Measurements from ENCODE around the gene PTK7.

PTK7 gene

GRCh38 chr6:43180985-43181384 is 104.9 kb downstream of the PTK7 start:
- DNase-seq (ENCODE audit: low read depth) = no peak

GRCh38 chr6:43181621-43181941 is 105.5 kb downstream of the PTK7 start:
- DNase-seq (ENCODE audit: low read depth) = no peak

GRCh38 chr6:43181942-43182860 is 106.1 kb downstream of the PTK7 start, which contains the start of gene CUL9:
TSS of gene CUL9 (plus strand) at chr6:43182196. CDS start at chr6:43184311, 2,115 bp downstream.
- no peak for DNase-seq (ENCODE audit: low read depth)

GRCh38 chr6:43183441-43183840 is 107.3 kb downstream of the PTK7 start:
- DNase-seq (ENCODE audit: low read depth) = no peak

- DNase-seq (ENCODE audit: low read depth) = no peak
Observed at GRCh38 chr6:43184268-43184985, 108.3 kb downstream of the PTK7 start.

- DNase-seq (ENCODE audit: low read depth) = no peak
Observed at GRCh38 chr6:43185391-43185985, 109.4 kb downstream of the PTK7 start.

GRCh38 chr6:43186019-43186418 is 109.9 kb downstream of the PTK7 start:
- no peak for DNase-seq (ENCODE audit: low read depth)

GRCh38 chr6:43186706-43187105 is 110.6 kb downstream of the PTK7 start:
- DNase-seq (ENCODE audit: low read depth) = no peak

- DNase-seq (ENCODE audit: low read depth) = no peak
Observed at GRCh38 chr6:43187821-43188220, 111.7 kb downstream of the PTK7 start.

GRCh38 chr6:43188426-43188825 is 112.3 kb downstream of the PTK7 start:
- DNase-seq (ENCODE audit: low read depth) = no peak

GRCh38 chr6:43189776-43190304 is 113.7 kb downstream of the PTK7 start:
- DNase-seq (ENCODE audit: low read depth) = no peak

GRCh38 chr6:43192911-43193310 is 116.8 kb downstream of the PTK7 start:
- no peak for DNase-seq (ENCODE audit: low read depth)

GRCh38 chr6:43193929-43194328 is 117.8 kb downstream of the PTK7 start:
- DNase-seq (ENCODE audit: low read depth) = no peak

GRCh38 chr6:43196337-43196736 is 120.2 kb downstream of the PTK7 start:
- no peak for DNase-seq (ENCODE audit: low read depth)

GRCh38 chr6:43199912-43200311 is 123.8 kb downstream of the PTK7 start:
- no peak for DNase-seq (ENCODE audit: low read depth)

- no peak for DNase-seq (ENCODE audit: low read depth)
Observed at GRCh38 chr6:43200541-43200940, 124.4 kb downstream of the PTK7 start.

- no peak for DNase-seq (ENCODE audit: low read depth)
Observed at GRCh38 chr6:43202451-43202850, 126.3 kb downstream of the PTK7 start.

GRCh38 chr6:43203029-43203717 is 127.1 kb downstream of the PTK7 start:
- DNase-seq (ENCODE audit: low read depth) = no peak

GRCh38 chr6:43203718-43204095 is 127.6 kb downstream of the PTK7 start:
- no peak for DNase-seq (ENCODE audit: low read depth)

GRCh38 chr6:43204271-43205105 is 128.4 kb downstream of the PTK7 start:
- no peak for DNase-seq (ENCODE audit: low read depth)

GRCh38 chr6:43205849-43206248 is 129.7 kb downstream of the PTK7 start:
- no peak for DNase-seq (ENCODE audit: low read depth)

Data from GM04503 (cell line).